Chondrocyte (in vitro differentiated cells): Measurements from ENCODE around the gene LBX2. TPM values are rescaled to one million over a fixed set of nuclear protein-coding genes. Genes with fewer than 3 reads are reported as not detected.

ENCODE experiments used
- DNase-seq: peaks from one replicate; pipeline ENCODE4 v3.0.0; 2021; ENCODE audit warnings: mixed read lengths, low spot score
- H3K27ac Mint-ChIP-seq: one replicate; pipeline ENCODE4 v1.8.0; 2021; ENCODE audit warnings: mild to moderate bottlenecking, moderate library complexity, mixed read lengths; ENCODE audit not compliant: unreplicated experiment
- H3K27me3 Mint-ChIP-seq: 2 replicates; pipeline ENCODE4 v1.8.0; 2021; ENCODE audit warnings: low read depth, mixed read lengths
- H3K36me3 Mint-ChIP-seq: 2 replicates; pipeline ENCODE4 v1.8.0; 2021; ENCODE audit warnings: low read depth, mixed read lengths
- H3K4me1 Mint-ChIP-seq: 2 replicates; pipeline ENCODE4 v1.8.0; 2021; ENCODE audit warnings: low read depth, mild to moderate bottlenecking, mixed read lengths
- H3K4me3 Mint-ChIP-seq: one replicate; pipeline ENCODE4 v1.8.0; 2021; ENCODE audit warnings: mild to moderate bottlenecking, moderate library complexity, mixed read lengths; ENCODE audit not compliant: unreplicated experiment
- H3K9me3 Mint-ChIP-seq: 2 replicates; pipeline ENCODE4 v1.8.0; 2021; ENCODE audit warnings: low read depth, mixed read lengths
- CTCF ChIP-seq: fragments of 200-600 bp; sonication (generic); IDR thresholded peaks from 2 replicates; pipeline ENCODE4 v1.5.0; 2021; ENCODE audit warnings: antibody characterized with exemption, mild to moderate bottlenecking, moderate library complexity
- total RNA-seq: library from RNA; stranded (reverse); gene quantifications from 3 replicates; pipeline ENCODE4 v1.2.1, GENCODE V29; 2021

The LBX2 gene
- total RNA-seq, 1 donor from 2014 or later: 2.3 TPM

- Mint-ChIP-seq H3K4me3 (peak within 1 kb of the TSS; percentile 100), H3K9me3 (no peaks in the 10 kb centered on the region), H3K27me3 (peaks cover 28% of the 10 kb centered on the region), H3K4me1 (peaks cover 52% of the 10 kb centered on the region), H3K27ac (peak within 1 kb of the TSS; percentile 100), H3K36me3 (peaks cover 14% of the 10 kb centered on the region)
- no peak for DNase-seq
- TF ChIP-seq CTCF: peak; percentile 72
These were observed 7.9 kb upstream of the LBX2 start, which contains the start of gene PCGF1 for GRCh38 chr2:74507145-74507925. Gene PCGF1, minus strand, starts transcription at chr2:74507695. Its CDS starts 27 bp downstream, at chr2:74507668.

GRCh38 chr2:74505448-74506246 lies 6.2 kb upstream of the LBX2 start:
- Mint-ChIP-seq H3K4me3 (peak overlapping the region; percentile 100), H3K9me3 (no peaks in the 10 kb centered on the region), H3K36me3 (peaks cover 14% of the 10 kb centered on the region), H3K4me1 (peaks cover 60% of the 10 kb centered on the region), H3K27ac (peak overlapping the region; percentile 8), H3K27me3 (peaks cover 15% of the 10 kb centered on the region)
- DNase-seq: no peak
- no peak for TF ChIP-seq CTCF

- H3K27me3 Mint-ChIP-seq: peaks cover 10% of the 10 kb centered on the region
- no peak for DNase-seq
- peak overlapping the region; percentile 84 for H3K27ac Mint-ChIP-seq
- H3K9me3 Mint-ChIP-seq: no peaks in the 10 kb centered on the region
- peaks cover 14% of the 10 kb centered on the region for H3K36me3 Mint-ChIP-seq
- H3K4me3 Mint-ChIP-seq: peak overlapping the region; percentile 71
- peaks cover 60% of the 10 kb centered on the region for H3K4me1 Mint-ChIP-seq
- no peak for TF ChIP-seq CTCF
These were observed 5.2 kb upstream of the LBX2 start for GRCh38 chr2:74504591-74504990.

DNA sequence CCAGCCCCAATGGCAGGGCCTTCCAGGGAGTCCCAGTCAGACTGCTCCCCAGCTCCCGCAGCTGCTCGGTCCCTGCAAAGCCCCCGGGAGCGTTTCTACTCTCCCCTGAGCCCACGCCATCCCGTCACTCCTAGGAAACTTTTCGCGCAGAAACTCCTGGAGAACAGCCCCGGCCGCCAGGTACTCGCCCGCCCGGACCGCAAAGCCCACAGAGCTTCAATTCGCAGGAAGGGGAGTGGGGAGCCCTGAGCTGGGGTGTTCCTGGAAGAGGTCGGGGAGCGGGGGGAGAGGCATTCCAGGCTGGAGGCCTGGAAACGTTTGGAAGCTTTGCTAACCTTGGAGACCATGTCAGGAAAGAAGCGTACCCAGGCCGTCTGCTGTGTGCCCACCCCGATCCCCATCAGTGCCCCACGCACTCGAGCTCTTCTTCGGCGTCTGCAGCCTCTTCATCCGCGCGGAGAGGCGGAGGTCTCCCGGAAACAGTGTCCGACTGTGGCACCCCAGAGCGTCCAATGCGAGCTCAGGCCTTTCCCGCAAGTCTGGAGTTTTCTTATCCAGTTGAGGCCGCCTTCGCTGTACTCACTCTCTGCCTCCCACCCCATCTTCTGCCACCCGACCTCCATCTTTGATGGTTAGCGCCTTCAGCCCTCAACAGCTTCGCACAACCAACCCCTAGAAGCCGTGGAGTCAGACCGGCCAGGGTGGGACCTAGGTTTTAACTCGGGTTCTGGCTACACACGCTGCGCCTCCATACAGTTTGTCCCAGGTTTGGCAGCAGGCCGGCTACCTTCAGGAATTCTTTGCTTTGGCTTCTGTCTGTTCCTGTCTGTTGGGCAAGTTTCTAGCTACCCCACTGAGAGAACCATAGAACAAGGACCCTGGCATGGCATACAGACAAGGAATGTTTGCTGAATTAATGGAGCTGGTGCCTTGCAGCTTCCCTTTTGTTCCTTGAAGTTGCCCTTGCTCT lies 4.4 kb upstream of the LBX2 start:
- no peak for DNase-seq
- Mint-ChIP-seq H3K36me3 (peaks cover 14% of the 10 kb centered on the region), H3K27me3 (peaks cover 14% of the 10 kb centered on the region), H3K4me1 (peaks cover 65% of the 10 kb centered on the region), H3K9me3 (no peaks in the 10 kb centered on the region), H3K27ac (peak overlapping the region; percentile 85), H3K4me3 (peak overlapping the region; percentile 71)
- TF ChIP-seq CTCF: no peak
